H9 (cell line): ENCODE data around the gene TARS2. TPM values are rescaled to one million over a fixed set of nuclear protein-coding genes. Genes with fewer than 3 reads are reported as not detected.

Source experiments
- DNase-seq: peaks from one replicate; pipeline ENCODE4 v3.0.0-alpha.2; 2017
- H2AFZ ChIP-seq: one replicate; pipeline ENCODE4 v1.6.1; 2013; ENCODE audit warnings: mild to moderate bottlenecking, low read length, control low read depth, moderate library complexity
- H2AK5ac ChIP-seq: 2 replicates; pipeline ENCODE4 v1.6.1; 2013; ENCODE audit warnings: low read length, control low read depth, mixed read lengths; ENCODE audit not compliant: insufficient read length
- H2BK120ac ChIP-seq: one replicate; pipeline ENCODE4 v1.6.1; 2013; ENCODE audit warnings: low read depth, mild to moderate bottlenecking, low read length, control low read depth, inconsistent platforms; ENCODE audit not compliant: poor library complexity, severe bottlenecking
- H2BK12ac ChIP-seq: 2 replicates; pipeline ENCODE4 v1.6.1; 2013; ENCODE audit warnings: low read length, control low read depth, mixed read lengths, low read depth; ENCODE audit not compliant: insufficient read length
- H2BK15ac ChIP-seq: 2 replicates; pipeline ENCODE4 v1.6.1; 2013; ENCODE audit warnings: low read depth, low read length, control low read depth
- H2BK20ac ChIP-seq: one replicate; pipeline ENCODE4 v1.6.1; 2013; ENCODE audit warnings: low read depth, mild to moderate bottlenecking, low read length, control low read depth, inconsistent platforms; ENCODE audit not compliant: poor library complexity, severe bottlenecking
- H2BK5ac ChIP-seq: 2 replicates; pipeline ENCODE4 v1.6.1; 2013; ENCODE audit warnings: low read length, control low read depth, mixed read lengths; ENCODE audit not compliant: insufficient read length
- H3K14ac ChIP-seq: 2 replicates; pipeline ENCODE4 v1.6.1; 2013; ENCODE audit warnings: low read length, control low read depth; ENCODE audit not compliant: insufficient read depth
- H3K18ac ChIP-seq: 2 replicates; pipeline ENCODE4 v1.6.1; 2013; ENCODE audit warnings: low read depth, mild to moderate bottlenecking, mixed read lengths, low read length, control low read depth; ENCODE audit not compliant: insufficient read length
- H3K23ac ChIP-seq: 2 replicates; pipeline ENCODE4 v1.6.1; 2013; ENCODE audit warnings: low read length, control low read depth, mixed read lengths, low read depth; ENCODE audit not compliant: insufficient read length
- H3K23me2 ChIP-seq: 2 replicates; pipeline ENCODE4 v1.6.1; 2013; ENCODE audit warnings: low read depth, mild to moderate bottlenecking, mixed read lengths, low read length, control low read depth; ENCODE audit not compliant: insufficient read length, poor library complexity, severe bottlenecking
- H3K27ac ChIP-seq: 2 replicates; pipeline ENCODE4 v1.5.1; 2013; ENCODE audit warnings: low read length, control low read depth, mixed read lengths, low read depth; ENCODE audit not compliant: insufficient read length
- H3K27me3 ChIP-seq: 2 replicates; pipeline ENCODE4 v1.6.1; 2013; ENCODE audit warnings: low read length, control low read depth, inconsistent platforms; ENCODE audit not compliant: insufficient read depth
- H3K4ac ChIP-seq: 2 replicates; pipeline ENCODE4 v1.6.1; 2013; ENCODE audit warnings: low read depth, mild to moderate bottlenecking, control low read depth, inconsistent platforms, low read length, moderate library complexity
- H3K4me1 ChIP-seq: 2 replicates; pipeline ENCODE4 v1.6.1; 2013; ENCODE audit warnings: low read length, control low read depth, inconsistent platforms; ENCODE audit not compliant: insufficient read depth
- H3K4me2 ChIP-seq: 2 replicates; pipeline ENCODE4 v1.6.1; 2013; ENCODE audit warnings: low read length, control low read depth, mixed read lengths; ENCODE audit not compliant: insufficient read length, insufficient read depth
- H3K56ac ChIP-seq: 2 replicates; pipeline ENCODE4 v1.6.1; 2013; ENCODE audit warnings: low read depth, mild to moderate bottlenecking, mixed read lengths, low read length, control low read depth; ENCODE audit not compliant: insufficient read length
- H3K79me1 ChIP-seq: 2 replicates; pipeline ENCODE4 v1.6.1; 2013; ENCODE audit warnings: low read depth, mild to moderate bottlenecking, moderate library complexity, low read length, control low read depth, inconsistent platforms; ENCODE audit not compliant: insufficient read depth, poor library complexity, severe bottlenecking
- H3K79me2 ChIP-seq: 2 replicates; pipeline ENCODE4 v1.6.1; 2013; ENCODE audit warnings: low read length, control low read depth, inconsistent platforms; ENCODE audit not compliant: insufficient read depth
- H3K9ac ChIP-seq: 2 replicates; pipeline ENCODE4 v1.6.1; 2013; ENCODE audit warnings: low read length, control low read depth, mixed read lengths; ENCODE audit not compliant: insufficient read length; ENCODE audit errors: extremely low read depth
- H3K9me3 ChIP-seq: one replicate; pipeline ENCODE4 v1.6.1; 2013; ENCODE audit warnings: low read depth, low read length, inconsistent platforms; ENCODE audit not compliant: control insufficient read depth
- H3T11ph ChIP-seq: one replicate; pipeline ENCODE4 v1.6.1; 2013; ENCODE audit warnings: mild to moderate bottlenecking, low read length, control low read depth, inconsistent platforms
- H4K20me1 ChIP-seq: one replicate; pipeline ENCODE4 v1.6.1; 2013; ENCODE audit not compliant: control insufficient read depth, insufficient read length, insufficient read depth
- H4K5ac ChIP-seq: 2 replicates; pipeline ENCODE4 v1.6.1; 2013; ENCODE audit warnings: low read depth, mild to moderate bottlenecking, mixed read lengths, low read length, control low read depth; ENCODE audit not compliant: insufficient read length
- H4K8ac ChIP-seq: replicated peaks from 2 replicates; pipeline ENCODE4 v1.6.1; 2013; ENCODE audit warnings: low read length, control low read depth, mixed read lengths, low read depth; ENCODE audit not compliant: insufficient read length
- H4K91ac ChIP-seq: 2 replicates; pipeline ENCODE4 v1.6.1; 2013; ENCODE audit warnings: low read depth, mild to moderate bottlenecking, moderate library complexity, mixed read lengths, low read length, control low read depth; ENCODE audit not compliant: insufficient read length
- H3K27ac Mint-ChIP-seq, 3 experiments: 2 replicates in 2 of 3; 3 replicates in 1 of 3; pipeline ENCODE4 v1.8.0; 2020 to 2021; ENCODE audit warnings: mixed read lengths in 3 of 3, mild to moderate bottlenecking in 1 of 3, moderate library complexity in 1 of 3
- H3K27me3 Mint-ChIP-seq: 2 replicates; pipeline ENCODE4 v1.8.0; 2021; ENCODE audit warnings: low read depth, mild to moderate bottlenecking, moderate library complexity, mixed read lengths
- H3K36me3 Mint-ChIP-seq, 3 experiments: 2 replicates in 2 of 3; 3 replicates in 1 of 3; pipeline ENCODE4 v1.8.0; 2020 to 2021; ENCODE audit warnings: low read depth in 3 of 3, mixed read lengths in 3 of 3; ENCODE audit not compliant: insufficient read depth in 1 of 3
- H3K4me1 Mint-ChIP-seq, 2 experiments: 2 replicates each; pipeline ENCODE4 v1.8.0; 2020; ENCODE audit warnings: mixed read lengths in 2 of 2
- H3K4me3 Mint-ChIP-seq, 2 experiments: 2 replicates in 1 of 2; 3 replicates in 1 of 2; pipeline ENCODE4 v1.8.0; 2020 to 2021; ENCODE audit warnings: mild to moderate bottlenecking in 2 of 2, mixed read lengths in 2 of 2, moderate library complexity in 1 of 2
- H3K9me3 Mint-ChIP-seq, 2 experiments: 2 replicates in 1 of 2; 3 replicates in 1 of 2; pipeline ENCODE4 v1.8.0; 2020; ENCODE audit warnings: mild to moderate bottlenecking in 2 of 2, mixed read lengths in 2 of 2, moderate library complexity in 1 of 2
- CTCF ChIP-seq: fragments of 200-600 bp; sonication (generic); conservative IDR thresholded peaks from 3 replicates; pipeline ENCODE4 v1.8.0; 2021; ENCODE audit warnings: antibody characterized with exemption, mild to moderate bottlenecking
- WGBS: extraction: QIAGEN DNeasy Blood & Tissue Kit; methylation state at CpG from one replicate; pipeline ENCODE4 v1.1.7; 2013; ENCODE audit warnings: missing lambda C conversion rate, low lambda C conversion rate, mixed read lengths; ENCODE audit not compliant: insufficient read length; ENCODE audit errors: extremely low coverage; 5-methylcytosine and 5-hydroxymethylcytosine counted together
- total RNA-seq: library from RNA; stranded (reverse); gene quantifications from 2 replicates; pipeline ENCODE4 v1.2.1, GENCODE V29; 2021

The TARS2 gene
- total RNA-seq, 1 experiment from 2014 or later: 36.5 TPM

GRCh38 chr1:150536836-150537731 lies 49.9 kb downstream of the TARS2 start:
- H2BK15ac ChIP-seq: no peak overlapping the region
- no peak overlapping the region for H2AK5ac ChIP-seq
- no peaks in the 10 kb centered on the region for H3K27me3 ChIP-seq
- no peak overlapping the region for H4K91ac ChIP-seq
- H3K4ac ChIP-seq: no peak overlapping the region
- H3K4me3 Mint-ChIP-seq: no peak overlapping the region
- H2BK120ac ChIP-seq: no peak overlapping the region
- H3K23me2 ChIP-seq: no peaks in the 10 kb centered on the region
- H3K9ac ChIP-seq: no peak overlapping the region
- no peak overlapping the region for H2AFZ ChIP-seq
- H2BK12ac ChIP-seq: no peak overlapping the region
- no peak overlapping the region for H4K5ac ChIP-seq
- H3K18ac ChIP-seq: no peak overlapping the region
- no peak overlapping the region for H3K14ac ChIP-seq
- no peak overlapping the region for H2BK20ac ChIP-seq
- H3K79me1 ChIP-seq: no peaks in the 10 kb centered on the region
- H3K9me3 ChIP-seq: no peaks in the 10 kb centered on the region
- no peak overlapping the region for H3K4me2 ChIP-seq
- no peak for TF ChIP-seq CTCF
- H3K79me2 ChIP-seq: no peaks in the 10 kb centered on the region
- no peaks in the 10 kb centered on the region for H4K20me1 ChIP-seq
- no peaks in the 10 kb centered on the region for H3K36me3 Mint-ChIP-seq
- no peaks in the 10 kb centered on the region for H3K9me3 Mint-ChIP-seq
- no CpG with 5 or more reads among the region's 12 CpGs for WGBS
- no peak overlapping the region for H3T11ph ChIP-seq
- H3K4me1 Mint-ChIP-seq: peaks cover 14 to 29% of the 10 kb centered on the region in 2 experiments
- 0 out of 7 replicates have a peak overlapping the region, but pooled peaks of 1 of the 3 experiments have one; percentile 55 for H3K27ac Mint-ChIP-seq
- no peak overlapping the region for H3K23ac ChIP-seq
- H3K4me1 ChIP-seq: no peaks in the 10 kb centered on the region; the same call in 1 of the 2 replicates
- DNase-seq: no peak
- H2BK5ac ChIP-seq: no peak overlapping the region
- H3K56ac ChIP-seq: no peak overlapping the region
- H3K27ac ChIP-seq: no peak overlapping the region
- H4K8ac ChIP-seq: no peak overlapping the region
- no peaks in the 10 kb centered on the region for H3K27me3 Mint-ChIP-seq
